NT2/D1 (cell line): ENCODE data around the gene PALM.
A peak's percentile ranks its signal among the peaks of the same experiment; 100 is the strongest.

Experiments
- DNase-seq: peaks from one replicate; pipeline ENCODE4 v3.0.0-alpha.2; 2011; ENCODE audit warnings: low read depth, low spot score
- H3K27me3 ChIP-seq: 2 replicates; pipeline ENCODE4 v1.6.0; 2011; ENCODE audit warnings: mild to moderate bottlenecking; ENCODE audit not compliant: insufficient read length, insufficient read depth
- H3K36me3 ChIP-seq: 2 replicates; pipeline ENCODE4 v1.6.1; 2011; ENCODE audit warnings: mild to moderate bottlenecking, low read length, mixed read lengths; ENCODE audit not compliant: insufficient read depth, insufficient read length
- H3K4me1 ChIP-seq: 2 replicates; pipeline ENCODE4 v1.5.1; 2011; ENCODE audit not compliant: insufficient read depth, insufficient read length
- H3K4me3 ChIP-seq: 2 replicates; pipeline ENCODE4 v1.5.1; 2011; ENCODE audit warnings: low read depth; ENCODE audit not compliant: insufficient read length
- H3K9ac ChIP-seq: 2 replicates; pipeline ENCODE4 v1.6.0; 2011; ENCODE audit warnings: low read depth; ENCODE audit not compliant: insufficient read length
- H3K9me3 ChIP-seq: 2 replicates; pipeline ENCODE4 v1.5.1; 2011; ENCODE audit warnings: mild to moderate bottlenecking, low read length; ENCODE audit not compliant: insufficient read depth
- SUZ12 ChIP-seq: IDR thresholded peaks from 2 replicates; pipeline ENCODE4 v1.6.1; 2011; ENCODE audit not compliant: insufficient read length, insufficient read depth; ENCODE audit errors: extremely low read depth
- YY1 ChIP-seq: IDR thresholded peaks from 2 replicates; pipeline ENCODE4 v1.6.1; 2011; ENCODE audit not compliant: insufficient read length, insufficient read depth
- ZNF274 ChIP-seq: IDR thresholded peaks from 2 replicates; pipeline ENCODE4 v1.6.1; 2011; ENCODE audit warnings: mild to moderate bottlenecking, low read depth, low read length

PALM gene

GRCh38 chr19:676339-677105 lies 32.2 kb upstream of the PALM start, which contains the start of gene FSTL3:
Gene FSTL3, plus strand, starts transcription at chr19:676392. Its CDS starts 32 bp downstream, at chr19:676424.
- TF ChIP-seq YY1 (no peak), ZNF274 (no peak), SUZ12 (no peak)
- peak within 1 kb of the TSS; percentile 74 for H3K9ac ChIP-seq
- H3K9me3 ChIP-seq, result no peaks in the 10 kb centered on the region
- H3K4me3 ChIP-seq, result peak within 1 kb of the TSS; percentile 53
- H3K4me1 ChIP-seq, result peaks cover 24% of the 10 kb centered on the region
- H3K27me3 ChIP-seq, result peaks cover 12% of the 10 kb centered on the region
- peaks cover 11% of the 10 kb centered on the region for H3K36me3 ChIP-seq
- no peak for DNase-seq

GRCh38 chr19:677201-677600 lies 31.5 kb upstream of the PALM start:
- Histone ChIP-seq H3K4me3 (no peak overlapping the region), H3K9me3 (no peaks in the 10 kb centered on the region), H3K4me1 (peaks cover 24% of the 10 kb centered on the region), H3K27me3 (peaks cover 12% of the 10 kb centered on the region), H3K9ac (peak overlapping the region; percentile 74), H3K36me3 (peaks cover 17% of the 10 kb centered on the region)
- DNase-seq, result no peak
- TF ChIP-seq ZNF274 (no peak), SUZ12 (no peak), YY1 (no peak)

- peaks cover 24% of the 10 kb centered on the region for H3K4me1 ChIP-seq
- no peak for DNase-seq
- peak overlapping the region; percentile 66 for H3K9ac ChIP-seq
- H3K4me3 ChIP-seq, result no peak overlapping the region
- H3K36me3 ChIP-seq, result peaks cover 23% of the 10 kb centered on the region
- no peaks in the 10 kb centered on the region for H3K9me3 ChIP-seq
- TF ChIP-seq YY1 (no peak), ZNF274 (no peak), SUZ12 (no peak)
- H3K27me3 ChIP-seq, result peaks cover 12% of the 10 kb centered on the region
These were observed 30.9 kb upstream of the PALM start for GRCh38 chr19:677601-678436.

- Histone ChIP-seq H3K27me3 (peaks cover 12% of the 10 kb centered on the region), H3K36me3 (peaks cover 27% of the 10 kb centered on the region), H3K4me1 (peaks cover 24% of the 10 kb centered on the region), H3K9ac (peak overlapping the region; percentile 95), H3K4me3 (peak overlapping the region; percentile 82), H3K9me3 (no peaks in the 10 kb centered on the region)
- no peak for DNase-seq
- TF ChIP-seq ZNF274 (no peak), SUZ12 (no peak), YY1 (no peak)
These were observed 29.8 kb upstream of the PALM start for GRCh38 chr19:678791-679388.

GRCh38 chr19:679418-680286 lies 29.1 kb upstream of the PALM start:
- Histone ChIP-seq H3K36me3 (peaks cover 27% of the 10 kb centered on the region), H3K4me1 (peaks cover 24% of the 10 kb centered on the region), H3K4me3 (peak overlapping the region; percentile 82), H3K27me3 (peaks cover 12% of the 10 kb centered on the region), H3K9me3 (no peaks in the 10 kb centered on the region), H3K9ac (peak overlapping the region; percentile 95)
- no peak for DNase-seq
- TF ChIP-seq SUZ12 (no peak), ZNF274 (no peak), YY1 (no peak)

GRCh38 chr19:680287-681028 lies 28.3 kb upstream of the PALM start:
- Histone ChIP-seq H3K9ac (peak overlapping the region; percentile 95), H3K4me3 (peak overlapping the region; percentile 82), H3K27me3 (peaks cover 11% of the 10 kb centered on the region), H3K9me3 (no peaks in the 10 kb centered on the region), H3K4me1 (peaks cover 26% of the 10 kb centered on the region), H3K36me3 (peaks cover 27% of the 10 kb centered on the region)
- peak; percentile 98 for DNase-seq
- TF ChIP-seq ZNF274, result no peak
- no peak for TF ChIP-seq YY1
- TF ChIP-seq SUZ12, result no peak
